Stimulated activated CD8-positive, alpha-beta memory T cell treated with anti-CD3 and anti-CD28 coated beads, Interleukin-12 subunit alpha, Interleukin-12 subunit beta, amount 100 ng/mL, for 24 hours (primary cell): ENCODE data around the gene NXPH1.

Experiments
- DNase-seq: peaks from one replicate; pipeline ENCODE4 v3.0.0-alpha.2; 2020; ENCODE audit errors: extremely low read depth

Gene NXPH1

GRCh38 chr7:8433477-8434289, at the start of gene NXPH1:
Gene NXPH1, plus strand, starts transcription at chr7:8433609.
- DNase-seq = no peak

GRCh38 chr7:8384901-8385300, 48.5 kb upstream of the NXPH1 start:
- no peak for DNase-seq

GRCh38 chr7:8386926-8387550, 46.4 kb upstream of the NXPH1 start:
- no peak for DNase-seq

- no peak for DNase-seq
Observed at GRCh38 chr7:8387551-8388256, 45.7 kb upstream of the NXPH1 start.

- no peak for DNase-seq
Observed at GRCh38 chr7:8388257-8388625, 45.2 kb upstream of the NXPH1 start.

- DNase-seq = no peak
Observed at GRCh38 chr7:8389593-8390261, 43.7 kb upstream of the NXPH1 start.

GRCh38 chr7:8390262-8390626, 43.2 kb upstream of the NXPH1 start:
- no peak for DNase-seq

- no peak for DNase-seq
Observed at GRCh38 chr7:8391353-8392062, 41.9 kb upstream of the NXPH1 start.

GRCh38 chr7:8396294-8396693, 37.1 kb upstream of the NXPH1 start:
- no peak for DNase-seq

- DNase-seq = no peak
Observed at GRCh38 chr7:8408871-8409270, 24.5 kb upstream of the NXPH1 start.

GRCh38 chr7:8411103-8411502, 22.3 kb upstream of the NXPH1 start:
- no peak for DNase-seq

GRCh38 chr7:8413600-8413999, 19.8 kb upstream of the NXPH1 start:
- DNase-seq = no peak

- no peak for DNase-seq
Observed at GRCh38 chr7:8418629-8419245, 14.7 kb upstream of the NXPH1 start.

- DNase-seq = no peak
Observed at GRCh38 chr7:8422177-8422576, 11.2 kb upstream of the NXPH1 start.

- no peak for DNase-seq
Observed at GRCh38 chr7:8423057-8423456, 10.4 kb upstream of the NXPH1 start.

GRCh38 chr7:8425223-8425622, 8.2 kb upstream of the NXPH1 start:
- DNase-seq = no peak

GRCh38 chr7:8430643-8431042, 2.8 kb upstream of the NXPH1 start:
- DNase-seq = no peak

GRCh38 chr7:8434290-8435002, 1.0 kb downstream of the NXPH1 start:
- no peak for DNase-seq

GRCh38 chr7:8435095-8435494, 1.7 kb downstream of the NXPH1 start:
- no peak for DNase-seq
